K562 (cell line): ENCODE measurements around the gene KRT75.

ENCODE experiments used
- EGR1 ChIP-seq: fragments of 450-650 bp; conservative IDR thresholded peaks from 2 replicates; pipeline ENCODE4 v1.6.1; 2017; ENCODE audit warnings: mild to moderate bottlenecking
- FOSL1 ChIP-seq: fragments of 200-800 bp; sonication (Bioruptor generic); conservative IDR thresholded peaks from 2 replicates; pipeline ENCODE4 v1.6.1; 2016; ENCODE audit warnings: missing genetic modification characterization, missing compliant biosample characterization
- ZNF274 ChIP-seq: IDR thresholded peaks from 2 replicates; pipeline ENCODE4 v1.6.1; 2011; ENCODE audit warnings: low read depth, mild to moderate bottlenecking, low read length, moderate library complexity, borderline replicate concordance
- TF ChIP-seq, protein P1 (sequence below), 3 experiments: IDR thresholded peaks in 2 of 3; conservative IDR thresholded peaks in 1 of 3; 2 replicates each; pipeline ENCODE4 v1.5.1; 2011 to 2012; ENCODE audit warnings: low read length in 3 of 3, mild to moderate bottlenecking in 3 of 3, control low read depth in 2 of 3, improper control_type of control experiment in 1 of 3, inconsistent platforms in 1 of 3, low read depth in 1 of 3, mixed read lengths in 1 of 3, moderate library complexity in 1 of 3; ENCODE audit not compliant: insufficient read depth in 2 of 3

DNA sequence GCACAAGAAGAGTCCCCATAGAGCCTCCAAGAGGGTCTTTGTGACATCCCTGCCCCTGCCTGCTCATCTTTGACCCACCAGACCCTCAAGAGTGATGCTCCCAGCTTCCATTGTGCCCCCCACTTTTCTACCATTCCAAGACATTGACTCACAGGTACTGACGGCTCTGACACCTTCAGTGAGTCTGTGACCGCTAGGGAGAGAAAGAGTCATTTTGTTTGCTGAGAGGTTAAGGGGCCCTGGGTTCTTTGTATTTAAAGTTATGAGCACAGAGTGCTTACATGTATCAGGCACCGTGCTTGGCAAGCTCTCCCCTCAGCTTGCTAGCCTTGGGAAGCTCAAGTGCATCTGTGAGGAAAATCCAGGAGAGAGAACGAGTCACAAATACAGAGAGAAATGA is 21.0 kb downstream of the KRT75 start:
- TF ChIP-seq ZNF274 (no peak), EGR1 (no peak), FOSL1 (tag) (no peak)
- TF ChIP-seq, protein P1, sequence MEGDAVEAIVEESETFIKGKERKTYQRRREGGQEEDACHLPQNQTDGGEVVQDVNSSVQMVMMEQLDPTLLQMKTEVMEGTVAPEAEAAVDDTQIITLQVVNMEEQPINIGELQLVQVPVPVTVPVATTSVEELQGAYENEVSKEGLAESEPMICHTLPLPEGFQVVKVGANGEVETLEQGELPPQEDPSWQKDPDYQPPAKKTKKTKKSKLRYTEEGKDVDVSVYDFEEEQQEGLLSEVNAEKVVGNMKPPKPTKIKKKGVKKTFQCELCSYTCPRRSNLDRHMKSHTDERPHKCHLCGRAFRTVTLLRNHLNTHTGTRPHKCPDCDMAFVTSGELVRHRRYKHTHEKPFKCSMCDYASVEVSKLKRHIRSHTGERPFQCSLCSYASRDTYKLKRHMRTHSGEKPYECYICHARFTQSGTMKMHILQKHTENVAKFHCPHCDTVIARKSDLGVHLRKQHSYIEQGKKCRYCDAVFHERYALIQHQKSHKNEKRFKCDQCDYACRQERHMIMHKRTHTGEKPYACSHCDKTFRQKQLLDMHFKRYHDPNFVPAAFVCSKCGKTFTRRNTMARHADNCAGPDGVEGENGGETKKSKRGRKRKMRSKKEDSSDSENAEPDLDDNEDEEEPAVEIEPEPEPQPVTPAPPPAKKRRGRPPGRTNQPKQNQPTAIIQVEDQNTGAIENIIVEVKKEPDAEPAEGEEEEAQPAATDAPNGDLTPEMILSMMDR (IDR thresholded peaks at IDR 0.05 in 2 of 3, conservative IDR thresholded peaks at IDR 0.05 in 1 of 3; ENCODE audit: insufficient read depth in 2 of 3, low read depth in 1 of 3, low read length in 3 of 3): no peak
